ENCODE data around the gene RASGRP1. TPM values are rescaled to one million over a fixed set of nuclear protein-coding genes. Genes with fewer than 3 reads are reported as not detected.

Gene RASGRP1
- total RNA-seq, 1 donor from 2014 or later = not detected

DNA sequence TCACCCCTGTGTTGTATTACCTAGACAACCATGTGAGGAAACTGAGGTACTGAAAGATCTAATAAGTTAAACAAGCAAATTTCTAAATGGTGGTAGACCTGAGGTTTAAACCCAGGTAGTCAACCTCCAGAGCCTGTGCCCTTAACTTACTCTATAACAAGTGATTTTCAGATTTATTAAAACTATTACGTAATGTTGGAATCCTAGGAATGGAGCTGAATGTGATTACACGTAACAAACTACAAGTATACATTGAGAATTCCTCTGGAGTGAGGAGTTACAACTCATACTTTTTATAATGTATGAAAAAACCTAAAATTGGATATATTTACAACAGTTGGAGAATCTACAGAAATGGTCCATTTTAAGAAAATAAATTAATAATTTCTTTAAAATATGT is 92.6 kb downstream of the RASGRP1 start:
- Histone ChIP-seq H3K9me3 (no peaks in the 10 kb centered on the region), H3K36me3 (peaks cover 15 to 21% of the 10 kb centered on the region in 2 donors), H3K4me1 (no peaks in the 10 kb centered on the region), H3K27me3 (no peaks in the 10 kb centered on the region), H3K4me3 (no peak overlapping the region), H3K27ac (no peak overlapping the region)
- intact Hi-C loops (cut with DNase I) = loop anchor here (5.0 to 10.0 kb wide), 2 partner anchors 93 to 210 kb away; partner anchors contain the start of gene RASGRP1
- no peak for DNase-seq (ENCODE audit: low spot score in 2 of 2)
- TF ChIP-seq CTCF (IDR thresholded peaks at IDR 0.05) = no peak

GRCh38 chr15:38470816-38471215 is 93.8 kb downstream of the RASGRP1 start:
- DNase-seq (ENCODE audit: low spot score in 2 of 2) = no peak
- intact Hi-C loops (cut with DNase I) = loop anchor here (5.0 to 10.0 kb wide), 2 partner anchors 94 to 211 kb away; partner anchors contain the start of gene RASGRP1
- H3K4me3 ChIP-seq = no peak overlapping the region
- no peak overlapping the region for H3K27ac ChIP-seq
- H3K36me3 ChIP-seq = peaks cover 11 to 19% of the 10 kb centered on the region in 2 donors
- no peaks in the 10 kb centered on the region for H3K27me3 ChIP-seq
- H3K9me3 ChIP-seq = no peaks in the 10 kb centered on the region
- no peak for TF ChIP-seq CTCF (IDR thresholded peaks at IDR 0.05)
- H3K4me1 ChIP-seq = no peaks in the 10 kb centered on the region

- Histone ChIP-seq H3K27ac (no peak overlapping the region), H3K4me1 (no peaks in the 10 kb centered on the region), H3K36me3 (no peaks in the 10 kb centered on the region), H3K27me3 (no peaks in the 10 kb centered on the region), H3K9me3 (no peaks in the 10 kb centered on the region), H3K4me3 (no peak overlapping the region)
- TF ChIP-seq CTCF (IDR thresholded peaks at IDR 0.05) = no peak
- no peak for DNase-seq (ENCODE audit: low spot score in 2 of 2)
- intact Hi-C loops (cut with DNase I) = no loop called here
These were observed 99.9 kb downstream of the RASGRP1 start for GRCh38 chr15:38464675-38465074.

- no peak for DNase-seq (ENCODE audit: low spot score in 2 of 2)
These were observed 100.7 kb downstream of the RASGRP1 start for GRCh38 chr15:38463893-38464292.

DNA sequence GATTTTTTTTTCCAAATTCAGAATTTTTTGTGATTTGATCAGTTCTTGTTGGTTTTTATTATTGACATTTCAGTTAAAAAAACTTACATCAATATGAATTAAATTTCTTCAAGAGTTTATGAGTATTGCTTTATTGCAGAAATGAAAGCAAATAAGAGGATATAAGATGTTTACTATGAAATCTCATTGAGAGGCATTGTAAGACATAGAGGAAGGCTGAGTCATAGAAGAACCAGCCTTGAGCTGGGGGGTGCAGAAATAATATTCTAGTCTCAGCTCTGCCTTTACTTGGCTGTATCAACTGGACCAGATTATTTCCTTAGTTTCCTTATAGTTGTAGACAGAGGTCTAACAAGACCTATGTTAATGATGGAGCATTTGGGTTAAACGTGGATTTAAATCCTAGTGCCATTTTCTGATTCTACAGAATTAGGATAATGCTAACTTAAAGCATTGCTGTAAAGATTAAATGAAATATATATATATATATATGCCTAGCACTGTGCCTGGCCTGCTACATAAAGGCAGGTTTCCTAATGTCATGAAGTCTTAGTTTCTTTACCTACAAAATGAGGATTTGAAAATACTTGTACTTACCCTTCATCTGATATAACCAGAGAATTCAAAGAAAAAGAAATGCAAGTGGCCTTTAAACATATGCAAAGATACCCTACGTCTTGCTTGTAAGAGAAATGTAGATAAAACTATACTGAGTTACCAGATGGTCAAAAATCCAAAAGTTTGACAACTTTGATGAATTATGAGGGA is 103.4 kb downstream of the RASGRP1 start:
- H3K27ac ChIP-seq = no peak overlapping the region
- TF ChIP-seq CTCF (IDR thresholded peaks at IDR 0.05) = no peak
- no peak overlapping the region for H3K4me3 ChIP-seq
- no peaks in the 10 kb centered on the region for H3K27me3 ChIP-seq
- H3K9me3 ChIP-seq = no peaks in the 10 kb centered on the region
- DNase-seq (ENCODE audit: low spot score in 2 of 2) = no peak
- no peaks in the 10 kb centered on the region for H3K4me1 ChIP-seq
- intact Hi-C loops (cut with DNase I) = no loop called here
- H3K36me3 ChIP-seq = no peaks in the 10 kb centered on the region

More at GRCh38 chr15:38463893-38464292, 100.7 kb downstream of the RASGRP1 start:
- Histone ChIP-seq H3K9me3 (no peaks in the 10 kb centered on the region), H3K27ac (no peak overlapping the region), H3K4me1 (no peaks in the 10 kb centered on the region), H3K4me3 (no peak overlapping the region), H3K27me3 (no peaks in the 10 kb centered on the region), H3K36me3 (no peaks in the 10 kb centered on the region)
- intact Hi-C loops (cut with DNase I) = no loop called here
- TF ChIP-seq CTCF (IDR thresholded peaks at IDR 0.05) = no peak

Data from ascending aorta (tissue), 2 donors.